Measurements from ENCODE around the gene HSPA12A. TPM values are rescaled to one million over a fixed set of nuclear protein-coding genes. Genes with fewer than 3 reads are reported as not detected.

The HSPA12A gene
- total RNA-seq, 1 experiment from 2014 or later = 1.4 TPM

DNA sequence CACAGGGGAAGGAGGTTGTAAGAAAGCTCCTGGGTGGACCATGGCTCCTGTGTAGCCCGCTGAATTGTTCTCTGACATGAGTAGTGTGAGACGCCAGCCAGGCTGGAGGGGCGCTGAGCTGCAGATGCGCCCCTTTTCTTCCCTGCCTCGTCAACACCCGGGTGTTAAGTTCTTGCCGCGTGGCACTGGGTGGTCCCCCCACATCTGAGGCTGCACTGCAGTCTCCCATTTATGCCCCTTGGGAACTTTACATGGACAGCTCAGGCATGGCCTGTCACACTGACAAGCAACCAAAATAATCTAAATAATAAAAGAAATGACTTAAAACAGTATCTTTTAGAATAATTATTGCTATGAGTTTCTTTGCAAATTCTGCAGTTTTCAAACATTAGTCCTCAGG, 34.6 kb upstream of the HSPA12A start:
- no peaks in the 10 kb centered on the region for H3K9me3 ChIP-seq (ENCODE audit: low read depth, low read length, poor library complexity, severe bottlenecking)
- ChIA-PET POLR2A (ENCODE audit: low non-redundant PET) (no interaction called here), CTCF (no interaction called here)
- intact Hi-C loops (cut with micrococcal nuclease; ENCODE audit: unreplicated experiment) = no loop called here
- H3K27me3 ChIP-seq (replicated peaks; ENCODE audit: insufficient read depth, low read depth, low read length, poor library complexity) = no peaks in the 10 kb centered on the region
- no peak overlapping the region for H3K27ac ChIP-seq (ENCODE audit: low read depth, low read length, poor library complexity, severe bottlenecking)
- H3K4me3 ChIP-seq (ENCODE audit: low read depth, low read length, poor library complexity, severe bottlenecking) = no peak overlapping the region
- H3K4me1 ChIP-seq (ENCODE audit: insufficient read depth, low read length, poor library complexity, severe bottlenecking) = no peaks in the 10 kb centered on the region
- H3K36me3 ChIP-seq (ENCODE audit: insufficient read depth, low read length, poor library complexity, severe bottlenecking) = no peaks in the 10 kb centered on the region
- TF ChIP-seq EZH2 (IDR thresholded peaks at IDR 0.05; ENCODE audit: borderline replicate concordance, low read depth, low read length, poor library complexity, severe bottlenecking) = no peak
- TF ChIP-seq, protein P1, sequence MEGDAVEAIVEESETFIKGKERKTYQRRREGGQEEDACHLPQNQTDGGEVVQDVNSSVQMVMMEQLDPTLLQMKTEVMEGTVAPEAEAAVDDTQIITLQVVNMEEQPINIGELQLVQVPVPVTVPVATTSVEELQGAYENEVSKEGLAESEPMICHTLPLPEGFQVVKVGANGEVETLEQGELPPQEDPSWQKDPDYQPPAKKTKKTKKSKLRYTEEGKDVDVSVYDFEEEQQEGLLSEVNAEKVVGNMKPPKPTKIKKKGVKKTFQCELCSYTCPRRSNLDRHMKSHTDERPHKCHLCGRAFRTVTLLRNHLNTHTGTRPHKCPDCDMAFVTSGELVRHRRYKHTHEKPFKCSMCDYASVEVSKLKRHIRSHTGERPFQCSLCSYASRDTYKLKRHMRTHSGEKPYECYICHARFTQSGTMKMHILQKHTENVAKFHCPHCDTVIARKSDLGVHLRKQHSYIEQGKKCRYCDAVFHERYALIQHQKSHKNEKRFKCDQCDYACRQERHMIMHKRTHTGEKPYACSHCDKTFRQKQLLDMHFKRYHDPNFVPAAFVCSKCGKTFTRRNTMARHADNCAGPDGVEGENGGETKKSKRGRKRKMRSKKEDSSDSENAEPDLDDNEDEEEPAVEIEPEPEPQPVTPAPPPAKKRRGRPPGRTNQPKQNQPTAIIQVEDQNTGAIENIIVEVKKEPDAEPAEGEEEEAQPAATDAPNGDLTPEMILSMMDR (conservative IDR thresholded peaks at IDR 0.05; ENCODE audit: low read depth, low read length) = no peak
- no TSS peak for BruUV-seq (replicated peaks)
- DNase-seq (ENCODE audit: low spot score) = no peak

DNA sequence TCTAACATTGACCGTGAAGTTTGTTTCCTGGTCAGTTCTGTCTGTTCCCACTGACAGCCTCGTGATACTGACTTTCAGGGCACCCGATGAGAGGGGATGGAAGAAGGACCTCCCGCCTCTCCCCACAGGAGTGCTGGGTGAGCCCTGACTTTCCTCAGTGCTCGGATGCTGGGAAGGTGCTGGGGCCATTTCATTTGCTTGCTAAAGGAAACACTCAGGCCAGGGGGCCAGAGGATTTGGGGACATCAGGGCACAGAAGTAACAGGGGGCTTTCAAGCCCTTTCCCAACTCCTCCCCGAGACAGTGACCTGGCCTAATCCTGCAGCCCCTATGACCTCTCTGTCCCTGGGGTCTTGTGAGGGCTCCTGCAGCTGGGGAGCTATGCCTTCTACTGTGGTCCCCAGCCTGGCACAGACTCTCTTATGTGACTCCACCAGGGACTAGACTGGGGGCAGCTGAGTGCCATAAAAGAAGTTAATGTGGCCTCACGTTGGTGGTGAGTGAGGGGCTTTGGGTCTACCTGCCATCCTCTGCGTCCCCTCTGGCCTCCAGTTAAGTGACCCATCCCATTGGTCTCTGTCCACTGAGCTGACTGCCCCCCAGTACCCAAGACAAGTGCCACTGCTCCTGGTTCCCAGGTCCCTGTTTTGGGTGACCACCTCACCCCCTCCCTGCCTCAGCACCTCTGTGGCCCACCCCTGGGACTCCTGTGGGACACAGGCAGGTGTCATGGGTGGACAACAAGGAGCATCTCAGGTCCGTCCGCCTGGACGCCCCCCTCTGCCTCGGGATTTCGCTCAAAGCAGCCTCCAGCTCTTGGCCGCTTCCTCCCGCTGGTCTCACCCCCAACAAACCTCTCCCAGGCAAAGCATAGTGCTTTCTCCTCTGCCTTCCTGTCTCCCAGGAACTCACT, 33.4 kb upstream of the HSPA12A start:
- H3K4me3 ChIP-seq (ENCODE audit: low read depth, low read length, poor library complexity, severe bottlenecking) = no peak overlapping the region
- H3K27ac ChIP-seq (ENCODE audit: low read depth, low read length, poor library complexity, severe bottlenecking) = no peak overlapping the region
- ChIA-PET POLR2A (ENCODE audit: low non-redundant PET) (no interaction called here), CTCF (no interaction called here)
- H3K4me1 ChIP-seq (ENCODE audit: insufficient read depth, low read length, poor library complexity, severe bottlenecking) = no peaks in the 10 kb centered on the region
- H3K36me3 ChIP-seq (ENCODE audit: insufficient read depth, low read length, poor library complexity, severe bottlenecking) = no peaks in the 10 kb centered on the region
- DNase-seq (ENCODE audit: low spot score) = no peak
- intact Hi-C loops (cut with micrococcal nuclease; ENCODE audit: unreplicated experiment) = no loop called here
- H3K27me3 ChIP-seq (replicated peaks; ENCODE audit: insufficient read depth, low read depth, low read length, poor library complexity) = no peaks in the 10 kb centered on the region
- BruUV-seq (replicated peaks) = no TSS peak
- no peaks in the 10 kb centered on the region for H3K9me3 ChIP-seq (ENCODE audit: low read depth, low read length, poor library complexity, severe bottlenecking)
- TF ChIP-seq EZH2 (IDR thresholded peaks at IDR 0.05; ENCODE audit: borderline replicate concordance, low read depth, low read length, poor library complexity, severe bottlenecking) = no peak
- TF ChIP-seq, protein P1 (conservative IDR thresholded peaks at IDR 0.05; ENCODE audit: low read depth, low read length) = no peak

DNA sequence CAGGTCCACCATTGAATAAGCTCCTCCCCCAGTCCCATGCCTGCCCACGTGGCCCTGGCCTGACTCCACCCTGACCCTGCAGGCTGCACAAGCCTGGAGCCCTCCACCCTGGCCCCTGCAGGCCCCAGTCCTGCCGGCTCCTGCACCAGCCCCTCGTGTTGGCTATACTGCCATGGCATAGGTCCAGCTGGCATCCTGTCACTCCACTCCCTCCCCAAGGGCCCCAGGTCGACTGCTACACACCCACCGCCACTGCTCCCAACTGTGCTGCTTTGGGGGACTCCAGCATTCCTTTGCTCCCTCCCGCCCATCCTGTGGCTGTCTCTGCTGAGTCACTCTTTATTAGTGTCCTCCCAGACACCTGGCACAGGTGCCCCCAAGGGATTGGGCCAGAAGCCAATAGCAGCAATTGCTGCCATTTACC, 32.4 kb upstream of the HSPA12A start:
- Histone ChIP-seq H3K4me1 (ENCODE audit: insufficient read depth, low read length, poor library complexity, severe bottlenecking) (no peaks in the 10 kb centered on the region), H3K27me3 (replicated peaks; ENCODE audit: insufficient read depth, low read depth, low read length, poor library complexity) (no peaks in the 10 kb centered on the region), H3K27ac (ENCODE audit: low read depth, low read length, poor library complexity, severe bottlenecking) (no peak overlapping the region), H3K9me3 (ENCODE audit: low read depth, low read length, poor library complexity, severe bottlenecking) (no peaks in the 10 kb centered on the region), H3K36me3 (ENCODE audit: insufficient read depth, low read length, poor library complexity, severe bottlenecking) (no peaks in the 10 kb centered on the region), H3K4me3 (ENCODE audit: low read depth, low read length, poor library complexity, severe bottlenecking) (no peak overlapping the region)
- BruUV-seq (replicated peaks) = no TSS peak
- ChIA-PET CTCF (interaction anchor here (0.7 kb wide), 1 partner anchor 23 kb away, joined by 3 read pairs; no protein-coding TSS in a partner anchor), POLR2A (ENCODE audit: low non-redundant PET) (no interaction called here)
- TF ChIP-seq, protein P1 (conservative IDR thresholded peaks at IDR 0.05; ENCODE audit: low read depth, low read length) = no peak
- no peak for TF ChIP-seq EZH2 (IDR thresholded peaks at IDR 0.05; ENCODE audit: borderline replicate concordance, low read depth, low read length, poor library complexity, severe bottlenecking)
- intact Hi-C loops (cut with micrococcal nuclease; ENCODE audit: unreplicated experiment) = no loop called here
- DNase-seq (ENCODE audit: low spot score) = no peak

Measured in A673 (cell line).